Measurements from ENCODE around the gene TBC1D22B. TPM values are rescaled to one million over a fixed set of nuclear protein-coding genes. Genes with fewer than 3 reads are reported as not detected.

Gene TBC1D22B
- total and polyA plus RNA-seq, 2 of the 13 experiments (the other 11 are each of a cell fraction or from before 2014, with no cell fraction given): 9.7 to 12.9 TPM

DNA sequence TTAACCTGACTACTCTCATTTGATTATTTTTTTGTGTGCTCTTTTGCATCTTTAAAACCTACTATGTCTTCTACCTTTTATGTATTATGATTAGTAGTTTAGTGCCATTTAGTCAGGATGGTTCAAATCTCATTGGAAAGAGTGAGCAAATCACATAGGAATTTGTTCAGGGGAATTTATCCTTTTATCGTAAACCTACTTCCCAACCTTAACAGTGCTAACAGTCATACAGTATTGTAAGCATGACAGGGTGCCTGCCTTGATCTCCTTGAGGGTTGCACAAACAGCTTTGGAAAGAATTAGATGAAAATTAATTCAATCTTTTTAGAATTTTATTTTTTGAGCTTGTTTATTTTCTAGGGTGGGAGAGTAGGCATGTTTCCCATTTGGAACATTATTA, 114.5 kb downstream of the TBC1D22B start:
- Histone ChIP-seq H3K27me3 (ENCODE audit: control insufficient read depth in 1 of 2, insufficient read depth in 2 of 2, low read length in 2 of 2) (no peaks in the 10 kb centered on the region), H2AFZ (ENCODE audit: low read length) (no peak overlapping the region), H3K36me3 (replicated peaks in 1 of 2; ENCODE audit: control insufficient read depth in 1 of 2, insufficient read depth in 2 of 2, low read length in 2 of 2) (peaks cover 14 to 86% of the 10 kb centered on the region in 2 experiments), H3K4me2 (ENCODE audit: low read depth, low read length) (no peak overlapping the region), H3K4me1 (ENCODE audit: insufficient read depth, low read length) (peaks cover 37% of the 10 kb centered on the region), H3K9me3 (ENCODE audit: low read length) (no peaks in the 10 kb centered on the region), H3K27ac (ENCODE audit: extremely low read length, insufficient read depth, low read length) (no peak overlapping the region), H3K79me2 (ENCODE audit: insufficient read depth, low read length) (no peaks in the 10 kb centered on the region), H4K20me1 (ENCODE audit: insufficient read depth, low read length) (peaks cover 11% of the 10 kb centered on the region), H3K9ac (ENCODE audit: insufficient read depth, low read depth, low read length) (no peak overlapping the region), H3K4me3 (replicated peaks in 1 of 3; ENCODE audit: insufficient read depth in 1 of 3, low read depth in 2 of 3, low read length in 3 of 3) (no peak overlapping the region)
- intact Hi-C loops (cut with micrococcal nuclease; ENCODE audit: unreplicated experiment): loop anchor here (10.0 kb wide), 1 partner anchor 193 kb away; no protein-coding TSS in a partner anchor
- no peak for FAIRE-seq
- POLR2A ChIA-PET: interaction anchor here (1.3 kb wide), 1 partner anchor 10 kb away, joined by 3 read pairs; no protein-coding TSS in a partner anchor
- in situ Hi-C loops (cut with HindIII; ENCODE audit: extremely low pct_ligation_motif_present, low pct_unique_long_range_greater_than_20kb): no loop called here
- CTCF ChIA-PET (ENCODE audit: low intra/inter-chr PET ratio, low total read pairs): interaction anchor here (0.6 kb wide), 1 partner anchor 341 kb away, joined by 3 read pairs; no protein-coding TSS in a partner anchor
- no TSS peak for BruUV-seq (replicated peaks)
- no peak for ATAC-seq
- 100% methylated on average over 1 of the region's 1 CpG for WGBS (ENCODE audit: low lambda C conversion rate)
- no peak for DNase-seq (ENCODE audit: low spot score)
- no peak for TF ChIP-seq HOXA3 (CRISPR knock-in tag; IDR thresholded peaks at IDR 0.05)
- no peak for TF ChIP-seq ZFYVE20 (CRISPR knock-in tag; IDR thresholded peaks at IDR 0.05; ENCODE audit: borderline replicate concordance, low read depth)
- TF ChIP-seq, protein P1, sequence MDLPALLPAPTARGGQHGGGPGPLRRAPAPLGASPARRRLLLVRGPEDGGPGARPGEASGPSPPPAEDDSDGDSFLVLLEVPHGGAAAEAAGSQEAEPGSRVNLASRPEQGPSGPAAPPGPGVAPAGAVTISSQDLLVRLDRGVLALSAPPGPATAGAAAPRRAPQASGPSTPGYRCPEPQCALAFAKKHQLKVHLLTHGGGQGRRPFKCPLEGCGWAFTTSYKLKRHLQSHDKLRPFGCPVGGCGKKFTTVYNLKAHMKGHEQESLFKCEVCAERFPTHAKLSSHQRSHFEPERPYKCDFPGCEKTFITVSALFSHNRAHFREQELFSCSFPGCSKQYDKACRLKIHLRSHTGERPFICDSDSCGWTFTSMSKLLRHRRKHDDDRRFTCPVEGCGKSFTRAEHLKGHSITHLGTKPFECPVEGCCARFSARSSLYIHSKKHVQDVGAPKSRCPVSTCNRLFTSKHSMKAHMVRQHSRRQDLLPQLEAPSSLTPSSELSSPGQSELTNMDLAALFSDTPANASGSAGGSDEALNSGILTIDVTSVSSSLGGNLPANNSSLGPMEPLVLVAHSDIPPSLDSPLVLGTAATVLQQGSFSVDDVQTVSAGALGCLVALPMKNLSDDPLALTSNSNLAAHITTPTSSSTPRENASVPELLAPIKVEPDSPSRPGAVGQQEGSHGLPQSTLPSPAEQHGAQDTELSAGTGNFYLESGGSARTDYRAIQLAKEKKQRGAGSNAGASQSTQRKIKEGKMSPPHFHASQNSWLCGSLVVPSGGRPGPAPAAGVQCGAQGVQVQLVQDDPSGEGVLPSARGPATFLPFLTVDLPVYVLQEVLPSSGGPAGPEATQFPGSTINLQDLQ (CRISPR knock-in tag; IDR thresholded peaks at IDR 0.05): no peak
- no peak for TF ChIP-seq DNMT1 (CRISPR knock-in tag; IDR thresholded peaks at IDR 0.05)
- TF ChIP-seq, protein P2, sequence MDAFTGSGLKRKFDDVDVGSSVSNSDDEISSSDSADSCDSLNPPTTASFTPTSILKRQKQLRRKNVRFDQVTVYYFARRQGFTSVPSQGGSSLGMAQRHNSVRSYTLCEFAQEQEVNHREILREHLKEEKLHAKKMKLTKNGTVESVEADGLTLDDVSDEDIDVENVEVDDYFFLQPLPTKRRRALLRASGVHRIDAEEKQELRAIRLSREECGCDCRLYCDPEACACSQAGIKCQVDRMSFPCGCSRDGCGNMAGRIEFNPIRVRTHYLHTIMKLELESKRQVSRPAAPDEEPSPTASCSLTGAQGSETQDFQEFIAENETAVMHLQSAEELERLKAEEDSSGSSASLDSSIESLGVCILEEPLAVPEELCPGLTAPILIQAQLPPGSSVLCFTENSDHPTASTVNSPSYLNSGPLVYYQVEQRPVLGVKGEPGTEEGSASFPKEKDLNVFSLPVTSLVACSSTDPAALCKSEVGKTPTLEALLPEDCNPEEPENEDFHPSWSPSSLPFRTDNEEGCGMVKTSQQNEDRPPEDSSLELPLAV (CRISPR knock-in tag; conservative IDR thresholded peaks at IDR 0.05; ENCODE audit: low read depth): no peak
- TF ChIP-seq FOSL2 (CRISPR knock-in tag; IDR thresholded peaks at IDR 0.05): no peak
- no peak for TF ChIP-seq BRD4 (CRISPR knock-in tag; IDR thresholded peaks at IDR 0.05)
- no peak for TF ChIP-seq ZBTB20 (CRISPR knock-in tag; IDR thresholded peaks at IDR 0.05; ENCODE audit: borderline replicate concordance, low read depth)
- TF ChIP-seq, protein P3, sequence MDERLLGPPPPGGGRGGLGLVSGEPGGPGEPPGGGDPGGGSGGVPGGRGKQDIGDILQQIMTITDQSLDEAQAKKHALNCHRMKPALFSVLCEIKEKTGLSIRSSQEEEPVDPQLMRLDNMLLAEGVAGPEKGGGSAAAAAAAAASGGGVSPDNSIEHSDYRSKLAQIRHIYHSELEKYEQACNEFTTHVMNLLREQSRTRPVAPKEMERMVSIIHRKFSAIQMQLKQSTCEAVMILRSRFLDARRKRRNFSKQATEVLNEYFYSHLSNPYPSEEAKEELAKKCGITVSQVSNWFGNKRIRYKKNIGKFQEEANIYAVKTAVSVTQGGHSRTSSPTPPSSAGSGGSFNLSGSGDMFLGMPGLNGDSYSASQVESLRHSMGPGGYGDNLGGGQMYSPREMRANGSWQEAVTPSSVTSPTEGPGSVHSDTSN (CRISPR knock-in tag; IDR thresholded peaks at IDR 0.05): no peak
- TF ChIP-seq POGZ (CRISPR knock-in tag; IDR thresholded peaks at IDR 0.05): no peak
- TF ChIP-seq SIN3B (IDR thresholded peaks at IDR 0.05; ENCODE audit: low read length): no peak
- TF ChIP-seq, protein P4, sequence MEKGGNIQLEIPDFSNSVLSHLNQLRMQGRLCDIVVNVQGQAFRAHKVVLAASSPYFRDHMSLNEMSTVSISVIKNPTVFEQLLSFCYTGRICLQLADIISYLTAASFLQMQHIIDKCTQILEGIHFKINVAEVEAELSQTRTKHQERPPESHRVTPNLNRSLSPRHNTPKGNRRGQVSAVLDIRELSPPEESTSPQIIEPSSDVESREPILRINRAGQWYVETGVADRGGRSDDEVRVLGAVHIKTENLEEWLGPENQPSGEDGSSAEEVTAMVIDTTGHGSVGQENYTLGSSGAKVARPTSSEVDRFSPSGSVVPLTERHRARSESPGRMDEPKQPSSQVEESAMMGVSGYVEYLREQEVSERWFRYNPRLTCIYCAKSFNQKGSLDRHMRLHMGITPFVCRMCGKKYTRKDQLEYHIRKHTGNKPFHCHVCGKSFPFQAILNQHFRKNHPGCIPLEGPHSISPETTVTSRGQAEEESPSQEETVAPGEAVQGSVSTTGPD (CRISPR knock-in tag; IDR thresholded peaks at IDR 0.05): no peak
- no peak for TF ChIP-seq SP2 (CRISPR knock-in tag; IDR thresholded peaks at IDR 0.05)
- TF ChIP-seq KLF15 (CRISPR knock-in tag; IDR thresholded peaks at IDR 0.05; ENCODE audit: borderline replicate concordance): no peak
- TF ChIP-seq CEBPG (CRISPR knock-in tag; IDR thresholded peaks at IDR 0.05): no peak
- no peak for TF ChIP-seq TRIM24 (CRISPR knock-in tag; IDR thresholded peaks at IDR 0.05)

All from HepG2 (cell line).